Small intestine (tissue), 16 donors: ENCODE measurements around the gene MUCL3. TPM values are rescaled to one million over a fixed set of nuclear protein-coding genes. Genes with fewer than 3 reads are reported as not detected.

Source experiments
- DNase-seq, 2 donors: peaks; one replicate each; pipeline versions ENCODE4 v3.0.0 to v3.0.0-alpha.2; 2013
- FAIRE-seq: peaks from 2 replicates; lab custom pipeline; 2012; peaks lifted over from hg19 to GRCh38; lab: Jason Lieb, UNC
- H3K27ac ChIP-seq, 3 donors: one replicate each; pipeline ENCODE4 v1.5.1; 2013; ENCODE audit warnings: low read length in 2 of 3, mild to moderate bottlenecking in 2 of 3, control low read depth in 1 of 3, inconsistent platforms in 1 of 3, low read depth in 1 of 3, moderate library complexity in 1 of 3
- H3K27me3 ChIP-seq, 3 donors: one replicate each; pipeline ENCODE4 v1.6.1; 2013; ENCODE audit warnings: low read length in 3 of 3, inconsistent platforms in 1 of 3; ENCODE audit not compliant: control insufficient read depth in 3 of 3, insufficient read depth in 3 of 3
- H3K36me3 ChIP-seq, 3 donors: one replicate each; pipeline ENCODE4 v1.6.1; 2013; ENCODE audit warnings: low read length in 3 of 3, inconsistent platforms in 1 of 3, low read depth in 1 of 3, mild to moderate bottlenecking in 1 of 3, moderate library complexity in 1 of 3; ENCODE audit not compliant: control insufficient read depth in 3 of 3, insufficient read depth in 2 of 3
- H3K4me1 ChIP-seq, 3 donors: one replicate each; pipeline ENCODE4 v1.6.1; 2013; ENCODE audit warnings: low read length in 2 of 3, inconsistent platforms in 1 of 3, low read depth in 1 of 3, mild to moderate bottlenecking in 1 of 3, moderate library complexity in 1 of 3; ENCODE audit not compliant: control insufficient read depth in 3 of 3, insufficient read depth in 2 of 3
- H3K4me3 ChIP-seq, 3 donors: one replicate each; pipeline ENCODE4 v1.5.1; 2013; ENCODE audit warnings: low read length in 3 of 3, control low read depth in 1 of 3, inconsistent platforms in 1 of 3, low read depth in 1 of 3, mild to moderate bottlenecking in 1 of 3, moderate library complexity in 1 of 3
- H3K9me3 ChIP-seq, 2 donors: one replicate each; pipeline ENCODE4 v1.6.1; 2013; ENCODE audit warnings: low read depth in 1 of 2, low read length in 1 of 2; ENCODE audit not compliant: control insufficient read depth in 2 of 2, insufficient read depth in 1 of 2
- WGBS, 3 donors: extraction: QIAGEN DNeasy Blood & Tissue Kit; methylation state at CpG; one replicate each; pipeline ENCODE4 v1.1.7; 2013; 5-methylcytosine and 5-hydroxymethylcytosine counted together
- long read RNA-seq, 10 donors: transcript quantifications; one replicate each; lab custom pipeline, GENCODE V29; 2026
- polyA plus RNA-seq, 4 donors: library from polyadenylated mRNA; stranded (reverse) in 3 of 4; unstranded in 1 of 4; fragments of 200-250 nt in 3 of 4; fragments of 120-200 nt in 1 of 4; gene quantifications; one replicate each; pipeline versions ENCODE4 v1.2.1 to v1.2.3, GENCODE V29; 2013
- donor health status: healthy with polysubstance abuse.
- donor health status: control.
- donor health status: control.
- donor health status: Bipolar disorder and iron deficiency.
- donor health status: healthy.

MUCL3 gene
- polyA plus RNA-seq: 1 to 10 TPM in 2 of 4 donors, under 1 TPM in 2; 0.01 to 1.1 (median 0.57) TPM
- long read RNA-seq, donor 1: 0 reads
- long read RNA-seq, donor 2: 0 reads
- long read RNA-seq, donor 3: 0 reads
- long read RNA-seq, donor 4: 0 reads
- long read RNA-seq, donor 5: 0 reads
- long read RNA-seq, donor 6: 0 reads
- long read RNA-seq, donor 7: 0 reads
- long read RNA-seq, donor 8: 0 reads
- long read RNA-seq, donor 9: 0 reads
- long read RNA-seq, donor 10: 0 reads

DNA sequence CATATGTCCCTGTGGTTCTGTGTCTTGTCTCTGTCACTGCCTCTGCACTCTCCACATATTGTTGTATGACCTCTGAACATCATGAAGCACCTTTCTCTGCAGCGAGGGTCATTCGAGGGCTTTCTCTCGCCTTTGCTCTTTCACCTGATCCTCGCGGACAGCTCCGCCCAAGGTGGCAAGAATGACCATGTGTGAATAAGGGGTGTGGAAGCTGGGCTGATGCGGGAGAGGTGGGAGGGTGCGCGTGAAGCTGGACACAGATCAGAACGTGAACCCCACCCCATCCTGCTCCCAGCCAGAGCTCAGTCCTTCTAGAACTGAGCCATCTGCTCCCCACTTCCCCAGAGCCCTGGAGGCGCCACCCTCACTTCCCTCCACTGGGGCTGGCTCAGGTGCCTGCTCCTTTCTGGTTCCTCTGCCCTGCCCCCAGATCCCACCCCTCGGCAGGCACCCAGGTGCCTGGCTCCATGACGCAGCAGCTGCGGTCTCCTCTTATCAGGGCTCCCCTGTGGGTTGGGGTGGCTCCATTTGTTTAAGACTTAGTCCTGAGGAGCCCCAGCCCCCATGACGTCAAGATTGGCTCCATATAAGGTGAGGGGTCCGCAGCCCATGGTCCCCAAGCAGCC is at the start of gene MUCL3:
MUCL3 (plus strand) TSS at position 613 of the 626 bp plus-strand sequence. CDS start 27 bp downstream, outside the sequence.
- Histone ChIP-seq H3K27ac (peak within 1 kb of the TSS in 1 of 3 donors; percentile 44), H3K27me3 (peaks cover 0 to 5% (median 2%) of the 10 kb centered on the region in 3 donors), H3K36me3 (no peaks in the 10 kb centered on the region), H3K9me3 (no peaks in the 10 kb centered on the region), H3K4me1 (peaks cover 0 to 17% (median 6%) of the 10 kb centered on the region in 3 donors), H3K4me3 (no peak within 1 kb of the TSS)
- FAIRE-seq (no peak), DNase-seq (peak; percentile 22 to 74)
- WGBS, 3 donors: 15 to 57% (median 32%) methylated on average over 16 of the region's 16 CpGs

- 91 to 92% (median 92%) methylated on average over 4 of the region's 4 CpGs for WGBS, 3 donors
- FAIRE-seq (no peak), DNase-seq (no peak)
- Histone ChIP-seq H3K4me1 (peaks cover 0 to 7% (median 3%) of the 10 kb centered on the region in 3 donors), H3K9me3 (no peaks in the 10 kb centered on the region), H3K27ac (no peak overlapping the region), H3K27me3 (no peaks in the 10 kb centered on the region), H3K36me3 (peaks cover 8 to 79% (median 30%) of the 10 kb centered on the region in 3 donors), H3K4me3 (no peak overlapping the region)
These were observed 49.4 kb upstream of the MUCL3 start for GRCh38 chr6:30891450-30891723.

DNA sequence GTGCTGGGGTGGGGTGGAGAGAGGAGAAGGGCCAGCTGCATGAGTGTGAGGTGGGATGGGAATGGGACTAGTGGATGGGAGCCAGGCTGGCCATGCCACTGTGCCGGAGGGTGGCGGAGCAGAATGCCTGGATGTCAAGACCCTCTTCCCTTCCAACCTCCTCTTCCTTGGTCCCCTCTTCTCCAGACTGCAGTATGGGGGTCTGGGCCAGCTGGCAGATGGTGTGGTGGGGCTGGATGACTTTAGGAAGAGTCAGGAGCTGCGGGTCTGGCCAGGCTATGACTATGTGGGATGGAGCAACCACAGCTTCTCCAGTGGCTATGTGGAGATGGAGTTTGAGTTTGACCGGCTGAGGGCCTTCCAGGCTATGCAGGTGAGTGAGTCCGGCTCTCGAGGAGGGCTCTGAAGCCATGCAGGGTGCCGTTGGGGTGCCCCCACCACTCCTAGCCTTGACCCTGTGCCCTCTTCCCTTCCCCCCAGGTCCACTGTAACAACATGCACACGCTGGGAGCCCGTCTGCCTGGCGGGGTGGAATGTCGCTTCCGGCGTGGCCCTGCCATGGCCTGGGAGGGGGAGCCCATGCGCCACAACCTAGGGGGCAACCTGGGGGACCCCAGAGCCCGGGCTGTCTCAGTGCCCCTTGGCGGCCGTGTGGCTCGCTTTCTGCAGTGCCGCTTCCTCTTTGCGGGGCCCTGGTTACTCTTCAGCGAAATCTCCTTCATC is 48.8 kb upstream of the MUCL3 start:
- Histone ChIP-seq H3K9me3 (no peaks in the 10 kb centered on the region), H3K4me1 (peaks cover 0 to under 1% (median 0%) of the 10 kb centered on the region in 3 donors), H3K4me3 (no peak overlapping the region), H3K36me3 (peaks cover 8 to 82% (median 30%) of the 10 kb centered on the region in 3 donors), H3K27me3 (no peaks in the 10 kb centered on the region), H3K27ac (no peak overlapping the region)
- DNase-seq: no peak
- FAIRE-seq: no peak
- WGBS, 3 donors: 84 to 90% (median 87%) methylated on average over 19 to 21 of the region's 21 CpGs

DNA sequence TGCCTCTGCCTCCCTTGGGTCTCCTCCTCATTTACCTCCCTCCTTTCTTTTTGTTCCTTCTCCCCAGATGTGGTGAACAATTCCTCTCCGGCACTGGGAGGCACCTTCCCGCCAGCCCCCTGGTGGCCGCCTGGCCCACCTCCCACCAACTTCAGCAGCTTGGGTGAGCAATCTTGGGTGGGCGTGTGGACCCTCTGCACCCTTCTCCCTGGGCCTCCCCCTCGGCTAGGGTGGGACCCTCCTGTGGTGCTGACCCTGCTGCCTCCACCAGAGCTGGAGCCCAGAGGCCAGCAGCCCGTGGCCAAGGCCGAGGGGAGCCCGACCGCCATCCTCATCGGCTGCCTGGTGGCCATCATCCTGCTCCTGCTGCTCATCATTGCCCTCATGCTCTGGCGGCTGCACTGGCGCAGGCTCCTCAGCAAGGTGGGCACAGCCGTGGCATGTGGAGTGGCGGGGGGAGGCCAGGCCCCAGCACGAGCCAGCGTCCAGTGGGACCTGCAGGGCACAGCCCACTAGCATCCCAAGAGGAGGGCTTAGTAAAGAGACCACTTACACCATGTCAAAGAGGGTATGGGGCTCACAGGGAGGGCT is 47.7 kb upstream of the MUCL3 start:
- no peak for FAIRE-seq
- DNase-seq: no peak
- Histone ChIP-seq H3K27ac (no peak overlapping the region), H3K9me3 (no peaks in the 10 kb centered on the region), H3K27me3 (no peaks in the 10 kb centered on the region), H3K4me1 (no peaks in the 10 kb centered on the region), H3K36me3 (peaks cover 13 to 93% (median 36%) of the 10 kb centered on the region in 3 donors), H3K4me3 (no peak overlapping the region)
- 89 to 91% (median 89%) methylated on average over 14 to 16 of the region's 16 CpGs for WGBS, 3 donors

DNA sequence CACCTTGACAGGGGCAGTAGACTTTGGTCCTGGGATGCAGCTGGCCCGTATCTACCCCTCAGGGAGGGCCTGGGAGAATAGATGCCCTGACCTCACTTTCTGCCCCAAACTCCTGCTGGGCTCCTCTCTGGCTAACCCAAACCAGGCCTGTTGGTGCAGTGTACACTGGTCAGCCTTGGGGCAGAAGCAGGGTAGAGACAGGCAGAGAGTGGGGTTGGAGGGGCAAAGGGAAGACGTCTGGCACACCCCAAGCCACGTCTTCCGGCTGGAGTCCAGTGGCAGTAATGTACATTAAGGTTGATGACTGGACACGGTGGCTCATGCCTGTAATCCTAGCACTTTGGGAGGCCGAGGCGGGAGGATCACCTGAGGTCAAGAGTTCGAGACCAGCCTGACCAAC is 47.1 kb upstream of the MUCL3 start:
- no peak for DNase-seq
- Histone ChIP-seq H3K27me3 (no peaks in the 10 kb centered on the region), H3K9me3 (no peaks in the 10 kb centered on the region), H3K4me3 (no peak overlapping the region), H3K36me3 (peaks cover 13 to 96% (median 41%) of the 10 kb centered on the region in 3 donors), H3K4me1 (no peaks in the 10 kb centered on the region), H3K27ac (no peak overlapping the region)
- WGBS, 3 donors: 89 to 91% (median 90%) methylated on average over 8 of the region's 8 CpGs
- FAIRE-seq: no peak

DNA sequence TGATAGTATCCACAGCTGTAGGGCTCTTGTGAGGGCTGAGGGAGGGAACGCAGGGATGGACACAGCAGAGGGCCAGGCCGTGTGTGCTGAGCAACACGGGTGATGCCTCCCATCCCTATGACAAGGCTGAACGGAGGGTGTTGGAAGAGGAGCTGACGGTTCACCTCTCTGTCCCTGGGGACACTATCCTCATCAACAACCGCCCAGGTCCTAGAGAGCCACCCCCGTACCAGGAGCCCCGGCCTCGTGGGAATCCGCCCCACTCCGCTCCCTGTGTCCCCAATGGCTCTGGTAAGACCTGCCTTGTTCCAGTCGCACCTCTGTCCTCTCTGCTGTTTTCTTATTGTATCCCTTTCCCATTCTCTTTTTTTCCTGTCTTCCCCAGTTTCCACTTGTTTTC is 46.4 kb upstream of the MUCL3 start:
- H3K4me1 ChIP-seq: no peaks in the 10 kb centered on the region
- FAIRE-seq (no peak), DNase-seq (no peak)
- H3K36me3 ChIP-seq: peaks cover 13 to 96% (median 39%) of the 10 kb centered on the region in 3 donors
- H3K4me3 ChIP-seq: no peak overlapping the region
- H3K9me3 ChIP-seq: no peaks in the 10 kb centered on the region
- H3K27ac ChIP-seq: no peak overlapping the region
- WGBS, 3 donors: 89 to 96% (median 94%) methylated on average over 12 of the region's 12 CpGs
- H3K27me3 ChIP-seq: no peaks in the 10 kb centered on the region

- 93 to 96% (median 93%) methylated on average over 3 of the region's 3 CpGs for WGBS, 3 donors
- H3K4me1 ChIP-seq: no peaks in the 10 kb centered on the region
These were observed 45.8 kb upstream of the MUCL3 start for GRCh38 chr6:30894935-30895334.

DNA sequence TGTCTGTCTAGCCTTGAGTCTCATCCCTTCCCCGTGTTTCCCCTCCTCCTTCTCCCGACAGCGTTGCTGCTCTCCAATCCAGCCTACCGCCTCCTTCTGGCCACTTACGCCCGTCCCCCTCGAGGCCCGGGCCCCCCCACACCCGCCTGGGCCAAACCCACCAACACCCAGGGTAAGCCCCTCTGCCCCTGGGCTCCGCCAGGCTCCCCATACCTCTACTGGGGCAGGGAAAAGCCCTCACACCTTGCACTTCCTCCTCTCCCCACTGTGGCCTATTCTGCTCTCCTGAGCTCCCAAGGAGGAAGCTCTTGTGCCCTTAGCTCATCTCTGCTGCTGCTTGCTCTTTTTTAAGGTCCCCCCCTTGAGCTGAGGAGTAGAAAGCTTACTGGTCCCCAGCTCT is 45.4 kb upstream of the MUCL3 start:
- no peaks in the 10 kb centered on the region for H3K9me3 ChIP-seq
- no peaks in the 10 kb centered on the region for H3K4me1 ChIP-seq
- H3K27ac ChIP-seq: no peak overlapping the region
- H3K27me3 ChIP-seq: no peaks in the 10 kb centered on the region
- WGBS, 3 donors: 77 to 82% (median 79%) methylated on average over 10 of the region's 10 CpGs
- FAIRE-seq: no peak
- H3K36me3 ChIP-seq: peaks cover 13 to 94% (median 34%) of the 10 kb centered on the region in 3 donors
- DNase-seq: no peak
- H3K4me3 ChIP-seq: no peak overlapping the region

More at GRCh38 chr6:30894935-30895334, 45.8 kb upstream of the MUCL3 start:
- no peak overlapping the region for H3K4me3 ChIP-seq
- no peaks in the 10 kb centered on the region for H3K27me3 ChIP-seq
- DNase-seq (no peak), FAIRE-seq (no peak)
- no peaks in the 10 kb centered on the region for H3K9me3 ChIP-seq
- no peak overlapping the region for H3K27ac ChIP-seq
- peaks cover 13 to 94% (median 35%) of the 10 kb centered on the region in 3 donors for H3K36me3 ChIP-seq
